ENCODE results near the gene HPX. TPM values are rescaled to one million over a fixed set of nuclear protein-coding genes. Genes with fewer than 3 reads are reported as not detected.
"Not testable (repeated sequence)": the region's sequence is repeated elsewhere in the genome, so short reads cannot be mapped to it uniquely, and the experiment has no call there.

The HPX gene
- total and polyA plus RNA-seq, 4 donors = 2,251 to 9,224 (median 5,760) TPM

- DNase-seq (ENCODE audit: low spot score) = no peak
- no peak for TF ChIP-seq FOXA1 (IDR thresholded peaks at IDR 0.05)
- TF ChIP-seq JUND (IDR thresholded peaks at IDR 0.05) = no peak
- TF ChIP-seq TAF1 (conservative IDR thresholded peaks at IDR 0.05) = no peak
- TF ChIP-seq, protein P1, sequence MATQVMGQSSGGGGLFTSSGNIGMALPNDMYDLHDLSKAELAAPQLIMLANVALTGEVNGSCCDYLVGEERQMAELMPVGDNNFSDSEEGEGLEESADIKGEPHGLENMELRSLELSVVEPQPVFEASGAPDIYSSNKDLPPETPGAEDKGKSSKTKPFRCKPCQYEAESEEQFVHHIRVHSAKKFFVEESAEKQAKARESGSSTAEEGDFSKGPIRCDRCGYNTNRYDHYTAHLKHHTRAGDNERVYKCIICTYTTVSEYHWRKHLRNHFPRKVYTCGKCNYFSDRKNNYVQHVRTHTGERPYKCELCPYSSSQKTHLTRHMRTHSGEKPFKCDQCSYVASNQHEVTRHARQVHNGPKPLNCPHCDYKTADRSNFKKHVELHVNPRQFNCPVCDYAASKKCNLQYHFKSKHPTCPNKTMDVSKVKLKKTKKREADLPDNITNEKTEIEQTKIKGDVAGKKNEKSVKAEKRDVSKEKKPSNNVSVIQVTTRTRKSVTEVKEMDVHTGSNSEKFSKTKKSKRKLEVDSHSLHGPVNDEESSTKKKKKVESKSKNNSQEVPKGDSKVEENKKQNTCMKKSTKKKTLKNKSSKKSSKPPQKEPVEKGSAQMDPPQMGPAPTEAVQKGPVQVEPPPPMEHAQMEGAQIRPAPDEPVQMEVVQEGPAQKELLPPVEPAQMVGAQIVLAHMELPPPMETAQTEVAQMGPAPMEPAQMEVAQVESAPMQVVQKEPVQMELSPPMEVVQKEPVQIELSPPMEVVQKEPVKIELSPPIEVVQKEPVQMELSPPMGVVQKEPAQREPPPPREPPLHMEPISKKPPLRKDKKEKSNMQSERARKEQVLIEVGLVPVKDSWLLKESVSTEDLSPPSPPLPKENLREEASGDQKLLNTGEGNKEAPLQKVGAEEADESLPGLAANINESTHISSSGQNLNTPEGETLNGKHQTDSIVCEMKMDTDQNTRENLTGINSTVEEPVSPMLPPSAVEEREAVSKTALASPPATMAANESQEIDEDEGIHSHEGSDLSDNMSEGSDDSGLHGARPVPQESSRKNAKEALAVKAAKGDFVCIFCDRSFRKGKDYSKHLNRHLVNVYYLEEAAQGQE (IDR thresholded peaks at IDR 0.05) = no peak
- TF ChIP-seq, protein P2, sequence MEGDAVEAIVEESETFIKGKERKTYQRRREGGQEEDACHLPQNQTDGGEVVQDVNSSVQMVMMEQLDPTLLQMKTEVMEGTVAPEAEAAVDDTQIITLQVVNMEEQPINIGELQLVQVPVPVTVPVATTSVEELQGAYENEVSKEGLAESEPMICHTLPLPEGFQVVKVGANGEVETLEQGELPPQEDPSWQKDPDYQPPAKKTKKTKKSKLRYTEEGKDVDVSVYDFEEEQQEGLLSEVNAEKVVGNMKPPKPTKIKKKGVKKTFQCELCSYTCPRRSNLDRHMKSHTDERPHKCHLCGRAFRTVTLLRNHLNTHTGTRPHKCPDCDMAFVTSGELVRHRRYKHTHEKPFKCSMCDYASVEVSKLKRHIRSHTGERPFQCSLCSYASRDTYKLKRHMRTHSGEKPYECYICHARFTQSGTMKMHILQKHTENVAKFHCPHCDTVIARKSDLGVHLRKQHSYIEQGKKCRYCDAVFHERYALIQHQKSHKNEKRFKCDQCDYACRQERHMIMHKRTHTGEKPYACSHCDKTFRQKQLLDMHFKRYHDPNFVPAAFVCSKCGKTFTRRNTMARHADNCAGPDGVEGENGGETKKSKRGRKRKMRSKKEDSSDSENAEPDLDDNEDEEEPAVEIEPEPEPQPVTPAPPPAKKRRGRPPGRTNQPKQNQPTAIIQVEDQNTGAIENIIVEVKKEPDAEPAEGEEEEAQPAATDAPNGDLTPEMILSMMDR (IDR thresholded peaks at IDR 0.05; ENCODE audit: low read depth, low read length, missing input control) = no peak
- no peak for TF ChIP-seq NR2F2 (IDR thresholded peaks at IDR 0.05)
- no peak for TF ChIP-seq HNF4G (IDR thresholded peaks at IDR 0.05)
- no peak for TF ChIP-seq RXRA (IDR thresholded peaks at IDR 0.05)
- TF ChIP-seq ATF3 (IDR thresholded peaks at IDR 0.05) = no peak
- Histone ChIP-seq H3K4me3 (ENCODE audit: low read depth in 1 of 3, low read length in 3 of 3) (no peak overlapping the region), H3K9me3 (ENCODE audit: control insufficient read depth in 4 of 4, low read length in 3 of 4) (no peaks in the 10 kb centered on the region), H3K36me3 (ENCODE audit: control insufficient read depth in 4 of 4, insufficient read depth in 3 of 4, low read depth in 1 of 4, low read length in 3 of 4) (peaks cover 0 to 13% (median 7%) of the 10 kb centered on the region in 4 donors), H3K27me3 (ENCODE audit: control insufficient read depth in 4 of 4, insufficient read depth in 4 of 4, low read length in 3 of 4) (no peaks in the 10 kb centered on the region), H3K4me1 (ENCODE audit: control insufficient read depth in 4 of 4, insufficient read depth in 4 of 4, low read length in 3 of 4) (peaks cover 6 to 13% (median 10%) of the 10 kb centered on the region in 4 donors), H3K9ac (ENCODE audit: low read depth in 1 of 2, low read length in 2 of 2) (no peak overlapping the region), H3K27ac (ENCODE audit: low read depth in 1 of 2, low read length in 2 of 2) (no peak overlapping the region)
- WGBS = 92% methylated on average over 16 of the region's 16 CpGs
These were observed 45.2 kb downstream of the HPX start for GRCh38 chr11:6395470-6396060.

DNA sequence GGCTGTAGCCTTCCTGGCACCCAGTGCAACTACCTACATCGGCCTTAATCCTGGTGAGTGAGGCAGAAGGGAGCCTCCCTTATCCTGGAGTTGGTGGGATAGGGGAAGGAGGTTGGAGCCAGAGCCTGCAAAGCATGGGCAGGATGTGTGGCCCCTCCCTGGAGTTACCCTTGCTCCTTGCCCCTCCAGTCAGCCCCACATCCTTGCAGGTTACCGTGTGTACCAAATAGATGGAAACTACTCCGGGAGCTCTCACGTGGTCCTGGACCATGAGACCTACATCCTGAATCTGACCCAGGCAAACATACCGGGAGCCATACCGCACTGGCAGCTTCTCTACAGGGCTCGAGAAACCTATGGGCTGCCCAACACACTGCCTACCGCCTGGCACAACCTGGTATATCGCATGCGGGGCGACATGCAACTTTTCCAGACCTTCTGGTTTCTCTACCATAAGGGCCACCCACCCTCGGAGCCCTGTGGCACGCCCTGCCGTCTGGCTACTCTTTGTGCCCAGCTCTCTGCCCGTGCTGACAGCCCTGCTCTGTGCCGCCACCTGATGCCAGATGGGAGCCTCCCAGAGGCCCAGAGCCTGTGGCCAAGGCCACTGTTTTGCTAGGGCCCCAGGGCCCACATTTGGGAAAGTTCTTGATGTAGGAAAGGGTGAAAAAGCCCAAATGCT lies 46.7 kb downstream of the HPX start:
- H3K27me3 ChIP-seq (ENCODE audit: control insufficient read depth in 4 of 4, insufficient read depth in 4 of 4, low read length in 3 of 4) = no peaks in the 10 kb centered on the region
- H3K9me3 ChIP-seq (ENCODE audit: control insufficient read depth in 4 of 4, low read length in 3 of 4) = no peaks in the 10 kb centered on the region
- peaks cover 8 to 22% (median 18%) of the 10 kb centered on the region in 4 donors for H3K4me1 ChIP-seq (ENCODE audit: control insufficient read depth in 4 of 4, insufficient read depth in 4 of 4, low read length in 3 of 4)
- H3K4me3 ChIP-seq (ENCODE audit: low read depth in 1 of 3, low read length in 3 of 3) = no peak overlapping the region
- no peak overlapping the region for H3K9ac ChIP-seq (ENCODE audit: low read depth in 1 of 2, low read length in 2 of 2)
- 95% methylated on average over 16 of the region's 16 CpGs for WGBS
- no peak for TF ChIP-seq MAX (IDR thresholded peaks at IDR 0.05)
- no peak for TF ChIP-seq SP1 (IDR thresholded peaks at IDR 0.05)
- TF ChIP-seq GABPA (IDR thresholded peaks at IDR 0.05 in 1 of 2, conservative IDR thresholded peaks at IDR 0.05 in 1 of 2) = no peak
- no peak for TF ChIP-seq YY1 (IDR thresholded peaks at IDR 0.05)
- TF ChIP-seq RXRA (IDR thresholded peaks at IDR 0.05) = no peak
- TF ChIP-seq FOXA2 (IDR thresholded peaks at IDR 0.05) = no peak
- TF ChIP-seq, protein P2 (IDR thresholded peaks at IDR 0.05; ENCODE audit: low read depth, low read length, missing input control) = no peak
- no peak for TF ChIP-seq TAF1 (conservative IDR thresholded peaks at IDR 0.05)
- no peak for TF ChIP-seq JUND (IDR thresholded peaks at IDR 0.05)
- TF ChIP-seq ATF3 (IDR thresholded peaks at IDR 0.05) = no peak
- H3K27ac ChIP-seq (ENCODE audit: low read depth in 1 of 2, low read length in 2 of 2) = no peak overlapping the region
- peaks cover 0 to 13% (median 7%) of the 10 kb centered on the region in 4 donors for H3K36me3 ChIP-seq (ENCODE audit: control insufficient read depth in 4 of 4, insufficient read depth in 3 of 4, low read depth in 1 of 4, low read length in 3 of 4)
- no peak for DNase-seq (ENCODE audit: low spot score)

GRCh38 chr11:6392251-6392650 lies 48.5 kb downstream of the HPX start:
- H3K27ac ChIP-seq (ENCODE audit: low read depth in 1 of 2, low read length in 2 of 2); DNase-seq (ENCODE audit: low spot score); H3K27me3 ChIP-seq (ENCODE audit: control insufficient read depth in 4 of 4, insufficient read depth in 4 of 4, low read length in 3 of 4); H3K4me3 ChIP-seq (ENCODE audit: low read depth in 1 of 3, low read length in 3 of 3); H3K9ac ChIP-seq (ENCODE audit: low read depth in 1 of 2, low read length in 2 of 2); H3K9me3 ChIP-seq (ENCODE audit: control insufficient read depth in 4 of 4, low read length in 3 of 4): not testable (repeated sequence)
- Histone ChIP-seq H3K4me1 (ENCODE audit: control insufficient read depth in 4 of 4, insufficient read depth in 4 of 4, low read length in 3 of 4) (peaks cover 8 to 40% (median 29%) of the 10 kb centered on the region in 4 donors), H3K36me3 (ENCODE audit: control insufficient read depth in 4 of 4, insufficient read depth in 3 of 4, low read depth in 1 of 4, low read length in 3 of 4) (peaks cover 0 to 13% (median 7%) of the 10 kb centered on the region in 4 donors)
- WGBS = 98% methylated on average over 4 of the region's 4 CpGs

Data from liver (tissue), 9 donors.